Breast epithelium (tissue), 3 donors: ENCODE data around the gene ELMOD1.
"Not testable (repeated sequence)": the region's sequence is repeated elsewhere in the genome, so short reads cannot be mapped to it uniquely, and the experiment has no call there.

Source experiments
- POLR2A ChIP-seq: fragments of 450-650 bp; IDR thresholded peaks from one replicate; pipeline ENCODE4 v1.6.1; 2016; ENCODE audit warnings: antibody characterized with exemption, mild to moderate bottlenecking, moderate library complexity
- TF ChIP-seq, protein P1 (sequence below), 3 donors: fragments of 450-650 bp; IDR thresholded peaks; one replicate each; pipeline ENCODE4 v1.5.1; 2016 to 2017; ENCODE audit warnings: antibody characterized with exemption in 3 of 3, mild to moderate bottlenecking in 3 of 3, moderate library complexity in 3 of 3

DNA sequence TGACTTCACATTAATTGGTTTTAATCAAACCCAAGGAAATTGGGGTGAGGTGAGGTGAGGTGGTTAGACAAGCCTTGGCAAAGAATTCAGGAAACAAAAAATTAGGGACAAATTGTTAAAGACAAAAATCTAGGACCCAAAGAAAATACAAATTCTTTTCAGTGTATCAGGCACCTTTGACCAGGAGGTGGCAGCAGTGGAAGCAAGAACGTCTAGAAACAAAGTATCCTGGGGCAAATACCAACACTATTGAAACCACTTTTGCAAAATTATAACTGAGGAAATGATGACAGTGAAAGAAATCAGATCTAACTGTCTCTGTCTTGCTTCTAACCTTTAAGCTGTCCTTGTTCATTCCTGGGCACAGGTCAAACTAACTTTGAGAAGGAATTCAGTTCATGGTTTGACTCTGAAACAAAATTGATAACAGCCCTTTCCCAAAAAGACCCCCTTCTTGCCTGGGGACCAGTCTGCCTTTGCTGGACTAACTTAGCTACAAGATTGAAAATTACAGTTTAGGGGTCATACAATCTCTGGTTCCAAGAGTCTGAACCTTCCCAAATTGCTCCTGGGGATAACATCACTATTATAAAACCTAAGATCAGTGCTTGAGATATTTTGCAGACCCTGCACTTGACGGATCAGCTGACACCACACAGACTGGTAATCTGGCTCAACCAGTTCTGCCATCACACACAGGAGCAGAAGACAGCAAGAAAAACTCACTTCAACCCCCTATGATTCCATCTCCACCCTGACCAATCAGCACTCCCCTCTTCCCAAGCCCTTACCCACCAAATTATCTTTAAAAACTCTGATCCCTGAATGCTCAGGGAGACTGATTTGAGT is 14.2 kb upstream of the ELMOD1 start:
- TF ChIP-seq, protein P1, sequence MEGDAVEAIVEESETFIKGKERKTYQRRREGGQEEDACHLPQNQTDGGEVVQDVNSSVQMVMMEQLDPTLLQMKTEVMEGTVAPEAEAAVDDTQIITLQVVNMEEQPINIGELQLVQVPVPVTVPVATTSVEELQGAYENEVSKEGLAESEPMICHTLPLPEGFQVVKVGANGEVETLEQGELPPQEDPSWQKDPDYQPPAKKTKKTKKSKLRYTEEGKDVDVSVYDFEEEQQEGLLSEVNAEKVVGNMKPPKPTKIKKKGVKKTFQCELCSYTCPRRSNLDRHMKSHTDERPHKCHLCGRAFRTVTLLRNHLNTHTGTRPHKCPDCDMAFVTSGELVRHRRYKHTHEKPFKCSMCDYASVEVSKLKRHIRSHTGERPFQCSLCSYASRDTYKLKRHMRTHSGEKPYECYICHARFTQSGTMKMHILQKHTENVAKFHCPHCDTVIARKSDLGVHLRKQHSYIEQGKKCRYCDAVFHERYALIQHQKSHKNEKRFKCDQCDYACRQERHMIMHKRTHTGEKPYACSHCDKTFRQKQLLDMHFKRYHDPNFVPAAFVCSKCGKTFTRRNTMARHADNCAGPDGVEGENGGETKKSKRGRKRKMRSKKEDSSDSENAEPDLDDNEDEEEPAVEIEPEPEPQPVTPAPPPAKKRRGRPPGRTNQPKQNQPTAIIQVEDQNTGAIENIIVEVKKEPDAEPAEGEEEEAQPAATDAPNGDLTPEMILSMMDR (IDR thresholded peaks at IDR 0.05) = peak in 2 of 3 donors; percentile 49 to 59
- TF ChIP-seq POLR2A = not testable (repeated sequence)
